Measurements from ENCODE around the gene FBXO28.
"Not testable (repeated sequence)": the region's sequence is repeated elsewhere in the genome, so short reads cannot be mapped to it uniquely, and the experiment has no call there.

Gene FBXO28

GRCh38 chr1:224113918-224114786 lies at the start of gene FBXO28:
FBXO28 (plus strand) TSS chr1:224114111; CDS start chr1:224114130, 19 bp downstream.
- peak; percentile 81 to 86 (median 82) for DNase-seq (ENCODE audit: low read depth in 3 of 3, low spot score in 1 of 3)

GRCh38 chr1:224064150-224064549 lies 49.8 kb upstream of the FBXO28 start:
- no peak for DNase-seq (ENCODE audit: low read depth in 3 of 3, low spot score in 1 of 3)

- no peak for DNase-seq (ENCODE audit: low read depth in 3 of 3, low spot score in 1 of 3)
Measured at GRCh38 chr1:224065455-224065854, 48.5 kb upstream of the FBXO28 start.

GRCh38 chr1:224067207-224067606 lies 46.7 kb upstream of the FBXO28 start:
- DNase-seq (ENCODE audit: low read depth in 3 of 3, low spot score in 1 of 3): no peak

GRCh38 chr1:224067621-224068457 lies 46.1 kb upstream of the FBXO28 start:
- no peak for DNase-seq (ENCODE audit: low read depth in 3 of 3, low spot score in 1 of 3)

GRCh38 chr1:224068458-224069072 lies 45.3 kb upstream of the FBXO28 start:
- no peak for DNase-seq (ENCODE audit: low read depth in 3 of 3, low spot score in 1 of 3)

- DNase-seq (ENCODE audit: low read depth in 3 of 3, low spot score in 1 of 3): no peak
Measured at GRCh38 chr1:224069138-224069537, 44.8 kb upstream of the FBXO28 start.

- DNase-seq (ENCODE audit: low read depth in 3 of 3, low spot score in 1 of 3): no peak
Measured at GRCh38 chr1:224070521-224070920, 43.4 kb upstream of the FBXO28 start.

- no peak for DNase-seq (ENCODE audit: low read depth in 3 of 3, low spot score in 1 of 3)
Measured at GRCh38 chr1:224076407-224076806, 37.5 kb upstream of the FBXO28 start.

GRCh38 chr1:224079644-224080043 lies 34.3 kb upstream of the FBXO28 start:
- DNase-seq (ENCODE audit: low read depth in 3 of 3, low spot score in 1 of 3): not testable (repeated sequence)

GRCh38 chr1:224080115-224080774 lies 33.7 kb upstream of the FBXO28 start:
- no peak for DNase-seq (ENCODE audit: low read depth in 3 of 3, low spot score in 1 of 3)

- no peak for DNase-seq (ENCODE audit: low read depth in 3 of 3, low spot score in 1 of 3)
Measured at GRCh38 chr1:224081604-224082003, 32.3 kb upstream of the FBXO28 start.

GRCh38 chr1:224082146-224082545 lies 31.8 kb upstream of the FBXO28 start:
- no peak for DNase-seq (ENCODE audit: low read depth in 3 of 3, low spot score in 1 of 3)

GRCh38 chr1:224084867-224085266 lies 29.0 kb upstream of the FBXO28 start:
- DNase-seq (ENCODE audit: low read depth in 3 of 3, low spot score in 1 of 3): no peak

GRCh38 chr1:224085421-224086108 lies 28.3 kb upstream of the FBXO28 start:
- no peak for DNase-seq (ENCODE audit: low read depth in 3 of 3, low spot score in 1 of 3)

GRCh38 chr1:224087286-224087794 lies 26.6 kb upstream of the FBXO28 start:
- no peak for DNase-seq (ENCODE audit: low read depth in 3 of 3, low spot score in 1 of 3)

- DNase-seq (ENCODE audit: low read depth in 3 of 3, low spot score in 1 of 3): no peak
Measured at GRCh38 chr1:224089583-224089982, 24.3 kb upstream of the FBXO28 start.

- no peak for DNase-seq (ENCODE audit: low read depth in 3 of 3, low spot score in 1 of 3)
Measured at GRCh38 chr1:224090116-224090515, 23.8 kb upstream of the FBXO28 start.

- no peak for DNase-seq (ENCODE audit: low read depth in 3 of 3, low spot score in 1 of 3)
Measured at GRCh38 chr1:224092111-224092510, 21.8 kb upstream of the FBXO28 start.

GRCh38 chr1:224092601-224093000 lies 21.3 kb upstream of the FBXO28 start:
- no peak for DNase-seq (ENCODE audit: low read depth in 3 of 3, low spot score in 1 of 3)

Measured in stimulated activated CD4-positive, alpha-beta T cell treated with anti-CD3 and anti-CD28 coated beads, TNF-alpha, amount 100 ng/mL, for 1 hour (primary cell).